ENCODE measurements around the gene UBP1.
"Not testable (repeated sequence)": the region's sequence is repeated elsewhere in the genome, so short reads cannot be mapped to it uniquely, and the experiment has no call there.

UBP1 gene, protein sequence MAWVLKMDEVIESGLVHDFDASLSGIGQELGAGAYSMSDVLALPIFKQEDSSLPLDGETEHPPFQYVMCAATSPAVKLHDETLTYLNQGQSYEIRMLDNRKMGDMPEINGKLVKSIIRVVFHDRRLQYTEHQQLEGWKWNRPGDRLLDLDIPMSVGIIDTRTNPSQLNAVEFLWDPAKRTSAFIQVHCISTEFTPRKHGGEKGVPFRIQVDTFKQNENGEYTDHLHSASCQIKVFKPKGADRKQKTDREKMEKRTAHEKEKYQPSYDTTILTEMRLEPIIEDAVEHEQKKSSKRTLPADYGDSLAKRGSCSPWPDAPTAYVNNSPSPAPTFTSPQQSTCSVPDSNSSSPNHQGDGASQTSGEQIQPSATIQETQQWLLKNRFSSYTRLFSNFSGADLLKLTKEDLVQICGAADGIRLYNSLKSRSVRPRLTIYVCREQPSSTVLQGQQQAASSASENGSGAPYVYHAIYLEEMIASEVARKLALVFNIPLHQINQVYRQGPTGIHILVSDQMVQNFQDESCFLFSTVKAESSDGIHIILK

DNA sequence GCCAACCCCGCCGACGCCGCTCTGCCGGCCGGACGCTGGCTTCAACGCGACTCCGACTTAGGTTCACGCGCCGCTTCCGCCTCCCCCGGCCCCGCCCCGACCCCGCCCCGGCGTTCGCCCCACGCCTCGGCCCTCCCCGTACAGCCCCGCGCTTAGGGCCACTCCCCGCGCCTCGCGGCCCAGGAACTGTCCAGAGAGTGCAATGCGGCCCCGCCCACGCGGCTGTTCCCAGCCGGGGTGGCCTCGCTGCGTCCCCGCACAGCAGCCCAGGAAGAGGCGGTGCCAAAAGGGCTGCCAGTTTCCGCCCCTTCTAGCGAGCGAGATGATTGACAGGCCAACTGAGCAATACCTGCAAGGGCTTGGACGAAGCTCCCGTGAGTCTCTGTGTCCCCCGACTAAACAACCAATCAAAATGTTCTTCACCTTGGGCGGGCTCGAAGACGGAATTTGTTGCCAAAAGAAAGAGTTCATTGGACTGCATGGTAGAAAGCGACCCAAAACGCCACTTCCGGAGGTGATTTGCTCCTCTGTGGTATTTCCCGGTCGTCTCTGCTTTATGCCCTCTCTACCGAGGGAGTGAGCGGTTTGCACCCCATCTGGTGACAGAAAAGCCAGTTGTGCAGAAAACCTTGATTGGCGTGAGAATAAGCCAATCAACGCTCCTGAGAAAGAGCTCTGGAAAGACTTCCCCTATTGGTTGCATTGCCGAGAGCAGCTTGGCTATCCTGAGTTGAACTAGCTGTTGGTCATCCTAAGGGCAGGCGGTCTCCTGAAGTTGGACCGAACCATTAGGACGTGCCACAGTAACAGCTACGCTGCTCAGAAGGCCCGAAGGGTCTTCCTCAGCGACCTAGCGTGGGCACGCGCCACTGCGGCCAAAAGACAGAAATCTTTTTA lies at the start of gene UBP1:
Gene UBP1 (minus strand): TSS at position 78 of the 897 bp plus-strand sequence. CDS start 557 bp downstream, outside the sequence.
- peak within 1 kb of the TSS; percentile 88 for H3K9ac ChIP-seq (ENCODE audit: low read depth, low read length)
- no peaks in the 10 kb centered on the region for H3K36me3 ChIP-seq (ENCODE audit: insufficient read depth, low read length)
- H3K4me1 ChIP-seq (ENCODE audit: insufficient read depth, low read length) = peaks cover 10% of the 10 kb centered on the region
- no peaks in the 10 kb centered on the region for H3K9me3 ChIP-seq (ENCODE audit: control insufficient read depth, insufficient read depth, low read length)

DNA sequence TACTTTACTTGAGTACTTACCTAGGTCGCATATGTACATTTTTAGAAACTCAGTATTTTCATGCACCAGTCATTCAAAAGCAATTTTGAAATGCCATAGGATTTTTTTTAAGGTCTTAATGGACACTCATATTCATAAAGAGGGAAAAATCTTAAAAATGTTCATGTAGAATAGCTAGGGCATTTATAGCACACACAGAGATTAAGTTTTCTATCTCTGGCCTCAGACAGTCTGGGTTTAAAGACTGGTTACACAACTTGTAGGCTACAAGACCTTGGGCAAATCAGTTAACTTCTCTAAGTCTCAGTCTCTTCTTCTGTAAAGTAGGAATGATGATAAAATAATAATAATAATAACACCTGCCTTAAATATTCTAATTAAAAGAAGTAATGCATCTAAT lies 48.5 kb upstream of the UBP1 start:
- Histone ChIP-seq H3K9ac (ENCODE audit: low read depth, low read length) (no peak overlapping the region), H3K9me3 (ENCODE audit: control insufficient read depth, insufficient read depth, low read length) (no peaks in the 10 kb centered on the region)

DNA sequence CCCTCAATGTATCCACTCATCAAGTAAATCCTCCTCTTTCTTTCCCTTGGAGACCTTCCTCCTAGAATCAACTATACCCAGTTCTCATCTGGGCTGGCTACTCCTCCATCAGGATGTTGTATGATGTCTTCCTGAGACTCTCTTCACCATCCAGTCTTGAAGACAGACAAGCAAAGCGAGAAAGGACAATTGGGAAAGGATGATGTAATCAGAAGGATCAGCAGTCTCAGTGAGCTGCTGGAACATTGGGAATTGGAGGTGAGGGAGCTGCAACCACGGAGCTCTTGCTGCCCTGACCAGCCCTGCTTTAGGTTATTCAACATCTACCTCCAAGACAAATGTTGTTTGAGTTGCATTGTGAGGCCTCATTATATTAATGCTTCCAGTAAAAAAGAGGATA lies 48.0 kb upstream of the UBP1 start:
- Histone ChIP-seq H3K9ac (ENCODE audit: low read depth, low read length) (no peak overlapping the region), H3K9me3 (ENCODE audit: control insufficient read depth, insufficient read depth, low read length) (no peaks in the 10 kb centered on the region), H3K36me3 (ENCODE audit: insufficient read depth, low read length) (no peaks in the 10 kb centered on the region), H3K4me1 (ENCODE audit: insufficient read depth, low read length) (no peaks in the 10 kb centered on the region)

More for the DNA sequence above, 48.5 kb upstream of the UBP1 start:
- Histone ChIP-seq H3K36me3 (ENCODE audit: insufficient read depth, low read length) (no peaks in the 10 kb centered on the region), H3K4me1 (ENCODE audit: insufficient read depth, low read length) (no peaks in the 10 kb centered on the region)

DNA sequence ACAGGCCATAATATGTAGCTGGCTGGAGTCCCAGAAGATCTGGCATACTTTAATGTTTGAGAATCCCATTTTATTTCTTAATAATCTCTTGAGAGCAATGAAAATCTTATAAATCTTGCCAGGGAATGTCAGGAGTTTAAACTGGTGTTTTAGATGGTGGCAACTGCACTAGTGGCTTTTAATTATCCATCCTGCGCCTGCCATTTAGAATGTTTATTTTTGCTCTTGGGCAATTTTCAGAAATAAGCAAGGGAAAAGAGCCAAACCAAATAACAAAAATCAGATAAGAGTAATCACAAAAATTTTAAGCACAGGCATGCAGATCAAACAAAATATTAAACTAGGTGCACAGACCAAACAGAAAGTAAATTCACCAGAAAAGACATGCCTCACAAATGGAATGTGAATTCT lies 41.9 kb upstream of the UBP1 start:
- no peaks in the 10 kb centered on the region for H3K4me1 ChIP-seq (ENCODE audit: insufficient read depth, low read length)

DNA sequence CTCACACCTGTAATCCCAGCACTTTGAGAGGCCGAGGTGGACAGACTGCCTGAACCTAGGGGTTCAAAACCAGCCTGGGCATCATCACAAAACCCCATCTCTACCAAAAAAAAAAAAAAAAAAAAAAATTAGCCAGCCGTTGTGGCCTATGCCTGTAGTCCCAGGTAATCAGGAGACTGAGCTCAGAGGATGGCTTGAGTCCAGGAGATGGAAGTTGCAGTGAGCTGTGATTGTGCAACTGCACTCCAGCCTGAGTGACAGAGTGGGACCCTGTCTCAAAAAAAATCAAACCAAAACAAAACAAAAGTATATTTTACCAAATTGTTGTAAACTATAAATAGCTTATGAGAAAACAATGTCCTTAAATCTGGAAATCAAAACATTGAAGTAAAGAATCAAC lies 34.7 kb upstream of the UBP1 start:
- Histone ChIP-seq H3K4me1 (ENCODE audit: insufficient read depth, low read length) (no peaks in the 10 kb centered on the region), H3K9me3 (ENCODE audit: control insufficient read depth, insufficient read depth, low read length) (no peaks in the 10 kb centered on the region; the same call in 1 of the 2 replicates), H3K9ac (ENCODE audit: low read depth, low read length) (no peak overlapping the region), H3K36me3 (ENCODE audit: insufficient read depth, low read length) (no peaks in the 10 kb centered on the region)

More for the DNA sequence above, 41.9 kb upstream of the UBP1 start:
- no peak overlapping the region for H3K9ac ChIP-seq (ENCODE audit: low read depth, low read length)
- no peaks in the 10 kb centered on the region for H3K36me3 ChIP-seq (ENCODE audit: insufficient read depth, low read length)
- H3K9me3 ChIP-seq (ENCODE audit: control insufficient read depth, insufficient read depth, low read length) = peaks cover 24% of the 10 kb centered on the region

DNA sequence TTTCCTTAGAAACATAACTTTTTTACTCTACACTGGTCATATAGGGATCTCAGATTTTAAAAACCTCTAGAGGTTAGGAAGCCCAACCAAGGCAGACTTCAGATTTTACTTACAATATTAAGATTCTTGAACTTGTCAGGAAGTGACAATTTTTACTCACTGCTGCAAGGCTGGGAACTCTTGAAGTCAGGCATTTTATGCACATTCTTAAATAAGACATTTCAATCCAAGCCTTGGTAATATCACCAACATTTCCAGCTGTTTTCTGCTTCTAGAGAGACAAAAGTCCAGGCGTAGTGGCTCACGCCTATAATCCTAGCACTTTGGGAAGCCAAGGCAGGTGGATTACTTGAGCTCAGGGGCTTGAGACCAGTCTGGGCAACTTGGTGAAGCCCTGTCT lies 33.6 kb upstream of the UBP1 start:
- H3K9me3 ChIP-seq (ENCODE audit: control insufficient read depth, insufficient read depth, low read length) = no peaks in the 10 kb centered on the region; the same call in 1 of the 2 replicates
- H3K36me3 ChIP-seq (ENCODE audit: insufficient read depth, low read length) = no peaks in the 10 kb centered on the region
- no peak overlapping the region for H3K9ac ChIP-seq (ENCODE audit: low read depth, low read length)
- no peaks in the 10 kb centered on the region for H3K4me1 ChIP-seq (ENCODE audit: insufficient read depth, low read length)

DNA sequence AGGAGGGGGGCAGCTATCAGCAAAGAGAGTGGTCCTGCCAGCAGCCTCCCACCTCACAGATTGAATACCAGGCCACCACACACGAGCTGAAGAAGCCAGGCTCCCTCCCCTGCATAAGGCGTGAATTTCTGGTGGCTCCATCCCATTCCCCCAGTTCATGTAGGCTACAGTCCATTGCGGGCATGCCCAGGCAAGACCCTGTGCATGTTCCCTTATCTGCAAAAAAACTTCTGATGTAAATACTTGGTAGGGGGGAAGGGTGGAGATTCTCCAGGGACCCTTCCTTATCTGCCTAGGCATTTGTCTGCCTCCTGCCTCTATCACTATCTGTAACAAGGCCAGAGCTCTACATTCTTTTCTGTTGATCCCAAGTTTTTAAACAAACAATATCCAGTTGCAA lies 27.6 kb upstream of the UBP1 start:
- Histone ChIP-seq H3K9ac (ENCODE audit: low read depth, low read length) (no peak overlapping the region), H3K9me3 (ENCODE audit: control insufficient read depth, insufficient read depth, low read length) (peaks cover 27% of the 10 kb centered on the region), H3K36me3 (ENCODE audit: insufficient read depth, low read length) (no peaks in the 10 kb centered on the region; the same call in 1 of the 2 replicates), H3K4me1 (ENCODE audit: insufficient read depth, low read length) (no peaks in the 10 kb centered on the region)

DNA sequence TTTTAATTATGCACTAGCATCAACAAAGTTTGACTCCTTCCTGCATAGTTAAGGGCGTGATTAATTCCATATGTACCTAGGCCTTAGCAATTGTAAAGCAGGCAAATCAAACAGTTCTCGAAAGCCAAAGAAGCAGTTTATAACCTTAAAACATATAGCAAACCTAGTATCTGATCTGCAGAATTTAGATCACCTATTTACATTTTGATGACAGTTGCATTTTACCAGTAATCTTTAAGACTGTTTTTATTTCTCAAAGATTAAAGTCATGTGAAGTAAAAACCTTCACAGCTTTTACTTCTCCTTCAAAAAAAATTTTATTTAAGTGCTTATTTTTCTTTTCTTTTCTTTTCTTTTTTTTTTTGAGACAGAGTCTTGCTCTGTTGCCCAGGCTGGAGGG lies 20.9 kb upstream of the UBP1 start:
- peaks cover 24% of the 10 kb centered on the region for H3K9me3 ChIP-seq (ENCODE audit: control insufficient read depth, insufficient read depth, low read length)
- no peak overlapping the region for H3K9ac ChIP-seq (ENCODE audit: low read depth, low read length)
- no peaks in the 10 kb centered on the region for H3K4me1 ChIP-seq (ENCODE audit: insufficient read depth, low read length)
- no peaks in the 10 kb centered on the region; the same call in 1 of the 2 replicates for H3K36me3 ChIP-seq (ENCODE audit: insufficient read depth, low read length)

DNA sequence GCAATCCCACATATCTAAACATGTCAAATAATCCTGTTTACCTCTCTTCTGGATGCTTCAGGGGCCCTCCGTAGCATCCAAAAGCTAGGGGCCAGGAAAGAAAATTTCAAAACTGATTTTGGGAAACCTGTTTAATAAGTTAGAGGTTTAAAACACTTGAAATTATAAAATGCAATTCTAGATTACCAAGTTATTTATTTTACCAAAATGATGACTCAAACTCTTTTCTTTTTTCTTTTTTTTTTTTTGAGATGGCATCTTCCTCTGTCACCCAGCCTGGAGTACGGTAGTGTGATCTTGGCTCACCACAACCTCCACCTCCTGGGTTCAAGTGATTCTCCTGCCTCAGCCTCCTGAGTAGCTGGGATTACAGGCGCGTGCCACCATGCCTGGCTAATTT lies 19.4 kb upstream of the UBP1 start:
- not testable (repeated sequence) for H3K4me1 ChIP-seq (ENCODE audit: insufficient read depth, low read length); H3K9ac ChIP-seq (ENCODE audit: low read depth, low read length); H3K36me3 ChIP-seq (ENCODE audit: insufficient read depth, low read length)
- H3K9me3 ChIP-seq (ENCODE audit: control insufficient read depth, insufficient read depth, low read length) = peaks cover 14% of the 10 kb centered on the region

DNA sequence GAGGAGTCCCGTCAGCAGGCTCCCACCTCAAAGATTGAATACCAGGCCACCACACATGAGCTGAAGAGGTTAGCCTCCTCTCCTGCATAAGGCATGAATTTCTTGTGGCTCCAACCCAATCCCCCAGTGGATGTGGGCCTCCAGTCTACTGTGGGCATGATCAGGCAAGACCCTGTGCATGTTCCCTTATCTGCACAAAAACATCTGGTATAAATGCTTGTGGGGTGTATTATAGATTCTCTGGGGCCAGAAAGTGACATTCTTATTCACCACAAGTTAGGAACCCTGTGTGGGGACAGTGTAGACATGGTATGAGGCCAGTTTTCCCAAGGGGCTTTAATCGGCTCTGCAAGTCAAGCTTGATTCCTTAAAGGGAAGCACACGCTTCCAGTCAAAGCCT lies 18.2 kb upstream of the UBP1 start:
- no peak overlapping the region for H3K9ac ChIP-seq (ENCODE audit: low read depth, low read length)
- H3K36me3 ChIP-seq (ENCODE audit: insufficient read depth, low read length) = no peaks in the 10 kb centered on the region
- H3K4me1 ChIP-seq (ENCODE audit: insufficient read depth, low read length) = no peaks in the 10 kb centered on the region
- peaks cover 14% of the 10 kb centered on the region for H3K9me3 ChIP-seq (ENCODE audit: control insufficient read depth, insufficient read depth, low read length)

DNA sequence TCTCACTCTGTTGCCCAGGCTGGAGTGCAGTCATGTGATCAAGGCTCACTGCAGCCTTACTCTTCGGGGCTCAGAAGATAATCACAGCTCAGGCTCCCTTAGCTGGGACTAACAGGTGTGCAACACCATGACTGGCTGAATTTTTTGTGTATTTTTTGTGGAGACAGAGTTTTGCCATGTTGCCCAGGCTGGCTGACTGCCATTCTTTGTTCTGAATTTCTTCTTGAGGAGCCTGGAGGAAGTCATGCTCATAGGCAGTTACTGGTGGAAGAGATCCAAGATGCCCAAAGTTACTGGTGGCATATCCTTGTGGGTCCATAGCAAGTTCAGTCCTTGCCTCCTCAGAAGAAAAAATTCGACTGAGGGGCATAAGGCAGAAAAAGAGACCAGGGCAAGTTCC lies 16.6 kb upstream of the UBP1 start:
- H3K4me1 ChIP-seq (ENCODE audit: insufficient read depth, low read length) = no peaks in the 10 kb centered on the region
- no peak overlapping the region for H3K9ac ChIP-seq (ENCODE audit: low read depth, low read length)
- H3K9me3 ChIP-seq (ENCODE audit: control insufficient read depth, insufficient read depth, low read length) = peaks cover 14% of the 10 kb centered on the region
- no peaks in the 10 kb centered on the region for H3K36me3 ChIP-seq (ENCODE audit: insufficient read depth, low read length)

DNA sequence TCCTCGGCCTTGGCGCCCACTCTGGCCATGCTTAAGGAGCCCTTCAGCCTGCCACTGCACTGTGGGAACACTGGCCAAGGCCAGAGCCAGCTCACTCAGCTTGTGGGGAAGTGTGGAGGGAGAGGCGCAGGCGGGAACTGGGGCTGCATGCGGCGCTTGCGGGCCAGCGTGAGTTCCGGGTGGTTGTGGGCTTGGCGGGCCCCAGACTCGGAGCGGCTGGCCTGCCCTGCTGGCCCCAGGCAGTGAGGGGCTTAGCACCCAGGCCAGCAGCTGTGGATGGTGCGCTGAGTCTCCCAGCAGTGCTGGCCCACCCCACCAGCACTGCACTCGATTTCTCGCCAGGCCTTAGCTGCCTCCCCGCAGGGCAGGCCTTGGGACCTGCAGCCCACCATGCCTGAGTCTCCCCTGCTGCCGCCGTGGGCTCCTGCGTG lies 13.1 kb upstream of the UBP1 start:
- H3K9me3 ChIP-seq (ENCODE audit: control insufficient read depth, insufficient read depth, low read length) = peaks cover 7% of the 10 kb centered on the region
- no peaks in the 10 kb centered on the region for H3K36me3 ChIP-seq (ENCODE audit: insufficient read depth, low read length)
- no peak overlapping the region for H3K9ac ChIP-seq (ENCODE audit: low read depth, low read length)
- no peaks in the 10 kb centered on the region for H3K4me1 ChIP-seq (ENCODE audit: insufficient read depth, low read length)

DNA sequence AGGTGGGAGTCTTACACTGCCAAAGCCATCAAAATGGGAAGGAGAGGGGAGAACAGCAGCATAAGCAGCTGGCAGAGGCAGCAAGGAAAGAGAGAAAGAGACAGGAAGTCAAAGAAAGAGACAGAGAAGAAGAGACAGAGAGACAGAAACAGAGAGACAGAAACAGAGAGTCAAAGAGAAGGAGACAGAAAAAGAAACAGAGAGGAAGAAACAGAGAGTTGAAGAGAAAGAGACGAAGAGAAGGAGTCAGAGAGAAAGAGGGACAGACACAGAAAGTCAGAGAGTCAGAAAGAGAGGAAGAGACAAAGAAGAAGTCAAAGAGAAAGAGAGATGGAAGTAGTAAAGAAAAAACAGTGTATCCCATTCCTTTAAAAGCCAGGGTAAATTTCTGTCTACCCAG lies 11.8 kb upstream of the UBP1 start:
- H3K9me3 ChIP-seq (ENCODE audit: control insufficient read depth, insufficient read depth, low read length); H3K4me1 ChIP-seq (ENCODE audit: insufficient read depth, low read length); H3K36me3 ChIP-seq (ENCODE audit: insufficient read depth, low read length); H3K9ac ChIP-seq (ENCODE audit: low read depth, low read length): not testable (repeated sequence)

DNA sequence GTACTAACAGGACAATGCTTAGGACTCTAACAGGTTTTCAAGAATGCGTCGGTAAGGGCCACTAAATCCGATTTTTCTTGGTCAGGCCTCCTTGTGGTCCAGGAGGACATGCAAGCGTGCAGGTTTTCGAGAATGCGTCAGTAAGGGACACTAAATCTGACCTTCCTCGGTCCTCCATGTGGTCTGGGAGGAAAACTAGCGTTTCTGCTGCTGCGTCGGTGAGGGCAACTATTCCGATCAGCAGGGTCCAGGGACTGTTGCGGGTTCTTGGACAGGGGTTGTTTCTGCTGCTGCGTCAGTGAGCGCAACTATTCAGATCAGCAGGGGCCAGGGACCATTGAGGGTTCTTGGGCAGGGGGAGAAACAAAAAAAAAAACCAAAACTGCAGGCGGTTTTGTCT lies 7.8 kb upstream of the UBP1 start:
- Histone ChIP-seq H3K9me3 (ENCODE audit: control insufficient read depth, insufficient read depth, low read length) (no peaks in the 10 kb centered on the region), H3K9ac (ENCODE audit: low read depth, low read length) (peak overlapping the region; percentile 69; the same call in 1 of the 2 replicates), H3K36me3 (ENCODE audit: insufficient read depth, low read length) (no peaks in the 10 kb centered on the region), H3K4me1 (ENCODE audit: insufficient read depth, low read length) (no peaks in the 10 kb centered on the region)
